HG03025 (cell line): ENCODE measurements around the gene CBLIF.
A peak's percentile ranks its signal among the peaks of the same experiment; 100 is the strongest.
"Not testable (repeated sequence)": the region's sequence is repeated elsewhere in the genome, so short reads cannot be mapped to it uniquely, and the experiment has no call there.

ENCODE experiments used
- ATAC-seq: cut with Tn5 transposase; IDR thresholded peaks from one replicate; pipeline ENCODE4 v1.9.1; 2021; ENCODE audit warnings: mild to moderate bottlenecking, moderate library complexity; ENCODE audit not compliant: unreplicated experiment, low FRiP score

Gene CBLIF

DNA sequence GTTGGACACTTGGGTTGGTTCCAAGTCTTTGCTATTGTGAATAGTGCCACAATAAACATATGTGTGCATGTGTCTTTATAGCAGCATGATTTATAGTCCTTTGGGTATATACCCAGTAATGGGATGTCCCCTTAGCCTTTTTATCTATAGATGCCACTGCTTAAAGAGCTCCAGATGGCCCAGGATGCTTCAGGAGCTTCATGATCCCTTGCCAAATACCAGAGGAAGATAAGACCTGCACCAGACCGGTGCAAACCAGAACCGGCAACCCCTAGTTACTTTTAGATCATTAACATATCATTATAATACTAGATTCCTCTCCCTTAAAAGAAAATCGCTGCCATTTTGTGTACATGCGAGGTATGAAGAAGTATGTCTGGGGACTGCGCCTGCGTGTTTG, 3.1 kb upstream of the CBLIF start:
- ATAC-seq, result not testable (repeated sequence)

- ATAC-seq, result no peak
Measured at GRCh38 chr11:59847626-59848025, 2.3 kb upstream of the CBLIF start.

DNA sequence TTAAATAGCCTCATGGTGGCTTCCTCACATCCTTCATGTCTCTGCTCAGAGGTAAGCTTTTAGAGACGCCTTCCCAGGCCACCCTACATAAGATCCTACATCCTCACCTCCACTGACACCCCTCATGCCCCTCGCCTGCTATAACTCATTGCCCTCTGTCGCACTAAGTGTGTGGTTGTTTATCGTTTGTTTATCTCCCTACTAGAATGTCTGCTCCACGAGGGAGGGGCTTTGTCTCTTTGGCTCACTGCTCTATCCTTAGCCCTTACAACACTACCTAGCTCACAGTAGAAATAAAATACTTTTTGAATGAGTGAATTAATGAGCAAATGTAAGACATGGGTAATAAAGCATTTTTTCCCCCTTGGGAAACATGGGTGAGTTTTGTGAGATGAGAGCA, 1.3 kb upstream of the CBLIF start:
- ATAC-seq, result no peak

- no peak for ATAC-seq
Measured at GRCh38 chr11:59842316-59842715, 3.0 kb downstream of the CBLIF start.

DNA sequence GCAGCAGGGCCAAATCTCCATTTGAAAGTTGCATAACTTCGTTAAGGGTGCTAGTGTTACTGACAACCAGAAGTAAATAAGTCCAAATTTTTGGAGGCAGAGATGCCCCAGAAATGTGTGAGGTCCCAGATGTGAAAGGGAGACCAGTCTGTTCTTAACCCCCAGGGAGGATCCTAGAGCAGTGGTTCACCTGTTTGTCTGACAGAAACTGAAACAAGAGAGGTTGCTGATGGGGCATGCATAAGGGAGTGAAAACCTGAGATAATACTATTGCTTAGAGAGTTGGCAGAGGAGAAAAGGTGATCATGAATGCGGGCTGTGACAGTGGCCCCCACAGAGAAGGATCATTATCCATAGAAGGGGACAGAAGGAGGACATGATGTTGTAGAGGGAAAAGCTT, 3.8 kb downstream of the CBLIF start:
- ATAC-seq, result no peak

DNA sequence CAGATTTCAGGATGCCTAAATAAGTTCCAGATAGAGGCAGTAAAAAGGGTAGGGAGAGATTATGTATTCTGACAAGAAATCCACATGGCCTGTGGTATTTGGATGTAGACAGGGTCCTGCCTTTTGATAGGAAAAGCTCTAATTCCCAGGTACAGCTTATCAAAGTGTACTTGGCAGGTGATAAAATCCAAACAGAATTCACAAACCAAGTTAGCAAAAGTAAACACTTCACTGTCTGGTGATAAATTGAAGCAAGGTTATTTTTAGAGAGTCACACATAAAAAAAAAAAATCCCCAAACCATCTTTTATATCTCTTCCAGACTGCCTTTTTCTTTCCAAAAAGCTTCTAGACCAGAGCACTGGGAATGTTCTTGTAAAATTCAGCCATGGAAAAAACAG, 5.7 kb downstream of the CBLIF start:
- ATAC-seq, result no peak

DNA sequence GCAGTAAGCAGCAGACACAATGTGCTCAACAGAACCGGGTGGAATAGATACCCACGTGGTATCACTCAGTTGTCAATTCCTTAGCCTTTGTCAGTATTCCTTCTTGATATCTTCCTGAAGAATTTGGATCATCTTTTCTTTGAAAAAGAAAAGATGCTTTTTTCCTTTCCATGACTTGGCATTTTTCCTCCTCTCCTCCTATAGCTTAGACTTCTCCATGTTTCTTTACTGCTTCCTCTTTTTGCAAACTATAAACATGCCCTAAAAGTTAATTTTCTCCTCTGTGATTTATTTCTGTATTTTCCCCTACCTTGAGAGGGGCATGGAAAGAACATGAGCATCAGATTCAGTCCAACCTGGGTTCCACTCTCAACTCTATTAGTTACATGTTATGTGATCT, 11.7 kb downstream of the CBLIF start:
- ATAC-seq, result no peak

DNA sequence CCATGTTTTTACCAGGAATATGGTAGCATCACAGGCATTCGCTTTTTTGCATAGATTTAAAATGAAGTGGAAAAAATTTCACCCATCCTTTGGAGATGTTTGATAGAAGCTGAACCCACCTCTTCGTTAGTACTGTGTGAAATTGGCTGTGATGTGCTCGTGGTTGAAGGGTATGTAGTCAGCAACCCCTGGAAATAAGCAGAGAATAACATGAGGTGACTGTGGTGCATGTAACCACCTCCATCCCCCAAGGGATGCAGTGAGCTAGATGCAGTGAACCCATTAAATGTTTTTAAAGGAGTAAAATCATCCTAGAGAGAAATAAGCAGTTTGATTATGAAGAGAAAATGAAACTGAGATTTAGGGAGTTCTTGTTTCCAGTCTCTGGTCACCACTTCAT, 15.9 kb downstream of the CBLIF start:
- ATAC-seq, result no peak

- ATAC-seq, result peak; percentile 64
Measured at GRCh38 chr11:59822989-59823566, 22.2 kb downstream of the CBLIF start.

GRCh38 chr11:59818572-59818971, 26.7 kb downstream of the CBLIF start:
- no peak for ATAC-seq

- not testable (repeated sequence) for ATAC-seq
Measured at GRCh38 chr11:59816434-59816833, 28.9 kb downstream of the CBLIF start.

- no peak for ATAC-seq
Measured at GRCh38 chr11:59815754-59816153, 29.5 kb downstream of the CBLIF start.

DNA sequence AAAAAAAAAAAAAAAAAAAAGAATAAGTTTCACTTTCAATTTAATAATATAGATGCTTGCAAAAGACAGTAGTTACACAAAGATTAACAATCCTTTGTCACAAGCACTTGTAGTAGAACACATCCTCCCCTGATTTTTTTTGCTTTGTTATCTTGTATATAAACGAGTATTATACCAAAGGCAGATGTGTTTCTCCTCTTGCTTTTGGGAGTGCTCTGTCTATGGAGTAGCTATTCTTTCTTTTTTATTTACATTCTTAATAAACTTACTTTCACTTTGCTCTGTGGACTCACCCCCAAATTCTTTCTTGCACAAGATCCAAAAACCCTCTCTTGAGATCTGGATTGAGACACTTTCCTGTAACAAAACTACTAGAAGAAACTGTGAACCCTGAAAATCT, 31.3 kb downstream of the CBLIF start:
- no peak for ATAC-seq

- no peak for ATAC-seq
Measured at GRCh38 chr11:59813364-59813763, 31.9 kb downstream of the CBLIF start.

DNA sequence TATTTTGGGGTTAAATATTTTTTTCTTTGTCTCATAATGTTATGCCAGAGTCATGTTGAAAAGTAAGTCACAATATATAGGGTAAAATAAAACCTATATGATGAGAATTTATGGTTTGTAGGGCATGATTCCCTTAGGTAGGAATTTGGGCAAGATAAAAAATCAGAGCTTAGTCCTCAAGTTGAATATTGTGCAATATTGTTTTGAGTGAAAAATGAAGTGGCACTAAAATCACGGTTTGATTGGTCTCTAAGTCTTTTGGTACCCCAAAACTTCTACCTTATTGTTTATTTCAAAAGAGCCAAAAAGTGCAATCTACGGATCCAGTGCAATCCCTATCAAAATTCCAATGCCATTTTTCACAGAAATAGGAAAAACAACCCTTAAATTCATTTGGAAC, 33.1 kb downstream of the CBLIF start:
- ATAC-seq, result no peak

DNA sequence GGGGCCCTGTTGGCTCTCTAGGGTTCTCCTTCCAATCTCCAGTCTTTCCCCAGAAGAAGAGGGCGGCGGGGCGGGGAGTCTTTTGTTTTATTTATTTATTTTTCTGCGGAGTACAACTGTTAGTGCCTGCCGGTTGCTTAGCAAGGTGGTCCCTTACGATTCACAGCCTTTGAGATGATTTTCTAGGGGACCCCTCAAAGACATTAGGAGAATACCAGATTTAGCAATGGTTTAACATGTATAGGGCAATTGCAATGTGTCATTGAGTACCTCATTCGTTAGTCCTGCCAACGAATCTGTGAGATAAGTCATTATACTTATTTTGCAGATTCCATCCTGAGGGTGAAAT, 34.4 kb downstream of the CBLIF start:
- ATAC-seq, result no peak

DNA sequence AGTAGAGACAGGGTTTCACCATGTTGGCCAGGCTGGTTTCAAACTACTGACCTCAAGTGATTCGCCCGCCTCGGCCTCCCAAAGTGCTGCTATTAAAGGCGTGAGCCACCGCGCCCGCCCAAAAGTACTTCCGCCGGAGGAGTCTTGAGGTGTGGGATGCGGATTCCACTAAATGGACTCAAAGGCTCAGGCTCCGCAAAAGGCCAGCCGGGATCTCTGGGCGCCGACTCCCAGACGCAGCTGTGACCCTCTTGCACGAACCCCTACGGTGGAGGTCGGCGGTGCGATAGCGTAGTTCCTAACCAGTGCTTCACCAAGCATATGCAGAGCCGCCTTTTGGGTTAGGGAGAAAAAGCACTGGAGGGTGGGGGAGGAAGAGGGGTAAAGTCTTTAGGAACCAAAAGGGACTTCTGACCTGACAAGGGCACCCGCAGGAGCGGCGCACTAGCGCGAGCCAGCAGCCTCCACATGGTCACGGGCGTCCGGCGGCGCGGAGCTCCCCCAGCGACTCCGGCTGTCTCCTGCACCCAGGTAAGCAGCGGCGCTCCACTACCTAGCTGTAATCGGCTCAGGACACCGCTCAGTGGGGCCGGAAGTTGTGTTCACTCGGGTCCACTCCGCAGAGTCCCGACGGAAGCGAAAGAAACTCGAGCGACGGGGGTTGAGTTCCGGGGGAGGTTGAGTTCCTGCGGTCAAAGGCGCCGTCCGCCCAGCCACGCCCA, 34.9 kb downstream of the CBLIF start, which contains the start of gene MRPL16:
TSS of gene MRPL16 (minus strand) at position 590 of the 722 bp plus-strand sequence. CDS start at position 470, 120 bp downstream.
- ATAC-seq, result peak; percentile 98

DNA sequence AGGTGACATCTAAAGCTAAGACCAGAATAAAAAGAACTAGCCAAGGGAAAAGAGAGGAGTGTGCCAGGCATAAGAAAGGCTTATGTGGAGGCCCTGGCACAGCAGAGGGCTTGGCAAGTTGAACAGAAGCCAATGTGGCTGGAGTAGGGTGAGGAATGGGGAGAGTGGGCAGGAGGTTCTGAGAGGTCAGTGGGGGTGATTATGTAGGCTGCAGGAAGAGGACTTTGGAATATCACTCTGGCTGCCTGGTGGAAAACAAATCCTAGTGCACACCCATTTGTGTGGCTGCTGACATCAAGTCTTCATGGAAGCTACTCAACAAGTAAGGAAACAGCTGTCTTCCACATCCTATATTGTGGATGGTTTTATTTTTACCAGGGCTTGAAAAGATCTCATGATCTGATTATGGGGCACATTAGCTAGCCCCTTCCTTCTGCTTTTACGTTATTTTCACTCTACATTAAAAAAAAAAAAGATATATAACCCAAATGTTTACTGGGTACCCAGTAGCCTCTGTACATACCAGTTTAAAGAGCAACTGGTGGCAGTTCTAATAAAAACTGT, 38.2 kb downstream of the CBLIF start:
- ATAC-seq, result no peak

DNA sequence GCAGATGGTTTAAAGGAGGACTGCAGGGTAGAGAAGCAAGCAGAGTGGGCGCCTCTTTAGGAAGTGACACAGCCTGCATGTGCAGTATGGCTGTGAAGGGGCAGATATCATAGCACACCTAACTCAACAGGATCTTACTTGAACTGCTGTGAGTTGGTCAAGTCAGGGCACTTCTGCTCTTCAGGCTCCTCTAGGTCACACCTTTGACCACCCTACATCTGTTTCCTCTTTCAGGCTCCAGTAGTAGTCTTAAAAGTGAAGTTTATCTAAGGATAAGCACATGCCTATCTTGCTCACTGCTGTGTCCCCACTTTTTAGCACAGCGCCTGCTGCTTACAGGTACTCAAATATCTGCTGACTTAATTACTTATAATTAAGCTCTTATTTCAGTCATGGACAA, 41.2 kb downstream of the CBLIF start:
- no peak for ATAC-seq

- peak; percentile 52 for ATAC-seq
Measured at GRCh38 chr11:59802639-59803176, 42.6 kb downstream of the CBLIF start.

- peak; percentile 17 for ATAC-seq
Measured at GRCh38 chr11:59801981-59802638, 43.2 kb downstream of the CBLIF start.
